NCI-H1048 (cell line): ENCODE measurements around the gene ELMOD3.
"Not testable (repeated sequence)": the region's sequence is repeated elsewhere in the genome, so short reads cannot be mapped to it uniquely, and the experiment has no call there.

ENCODE experiments used
- DNase-seq: peaks from one replicate; lab custom pipeline; 2025; lab: John Stamatoyannopoulos, UW

The ELMOD3 gene

GRCh38 chr2:85329181-85329651 is 25.4 kb upstream of the ELMOD3 start:
- DNase-seq, result no peak

GRCh38 chr2:85329701-85330100 is 24.9 kb upstream of the ELMOD3 start:
- DNase-seq, result not testable (repeated sequence)

DNA sequence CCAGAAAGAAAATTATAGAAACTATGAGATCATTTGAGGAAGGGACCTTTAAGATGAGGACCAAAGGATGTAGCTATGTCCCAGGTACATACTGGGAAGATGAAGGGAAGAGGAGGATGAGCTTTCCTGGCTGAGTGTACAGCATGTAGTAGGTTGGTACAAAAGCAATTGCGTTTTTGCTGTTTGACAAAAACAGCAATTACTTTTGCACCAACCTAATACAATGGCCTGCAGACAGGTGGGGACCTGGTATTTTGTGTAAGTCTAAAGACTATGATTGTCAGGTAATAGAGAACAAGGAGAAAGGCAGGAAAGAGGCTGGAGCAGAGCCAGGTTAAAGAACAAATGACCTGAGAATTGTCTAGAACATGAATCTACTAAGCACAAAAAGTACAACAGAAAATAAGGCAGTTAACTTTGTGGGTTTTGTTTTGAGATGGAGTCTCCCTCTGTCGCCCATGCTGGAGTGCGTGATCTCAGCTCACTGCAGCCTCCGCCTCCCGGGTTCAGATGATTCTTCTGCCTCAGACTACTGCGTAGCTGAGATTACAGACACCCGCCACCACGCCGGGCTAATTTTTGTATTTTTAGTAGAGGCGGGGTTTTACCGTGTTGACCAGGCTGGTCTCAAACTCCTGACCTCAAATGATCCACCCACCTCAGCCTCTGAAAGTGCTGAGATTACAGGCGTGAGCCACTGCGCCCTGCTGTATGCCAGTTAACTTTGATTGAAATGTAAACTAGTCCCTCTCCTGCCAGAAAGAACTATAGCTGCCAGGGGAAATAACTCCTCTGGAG is 23.5 kb upstream of the ELMOD3 start:
- no peak for DNase-seq

GRCh38 chr2:85333877-85334276 is 20.7 kb upstream of the ELMOD3 start:
- DNase-seq, result not testable (repeated sequence)

DNA sequence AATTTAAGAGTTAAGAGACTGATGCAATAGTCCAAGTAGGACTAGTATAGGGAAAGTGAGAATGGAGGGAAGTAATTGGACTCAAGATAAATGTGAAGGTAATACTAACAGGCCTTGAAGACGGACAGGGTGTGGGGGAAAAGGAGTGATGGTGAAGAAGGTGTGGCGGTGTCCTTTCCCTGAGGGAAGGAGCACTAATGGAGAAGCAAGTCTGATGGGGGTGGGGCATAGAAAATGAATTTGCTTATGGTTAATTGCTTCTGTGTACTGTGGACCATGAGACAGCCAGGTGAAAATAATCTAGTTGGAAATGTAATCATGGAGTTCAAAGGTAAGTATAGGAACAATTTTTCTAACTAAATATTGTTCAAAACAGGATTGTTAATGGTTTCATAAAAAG is 19.6 kb upstream of the ELMOD3 start:
- no peak for DNase-seq

- DNase-seq, result no peak
Observed at GRCh38 chr2:85340034-85340892, 14.3 kb upstream of the ELMOD3 start.

GRCh38 chr2:85341269-85342029 is 13.1 kb upstream of the ELMOD3 start:
- no peak for DNase-seq

DNA sequence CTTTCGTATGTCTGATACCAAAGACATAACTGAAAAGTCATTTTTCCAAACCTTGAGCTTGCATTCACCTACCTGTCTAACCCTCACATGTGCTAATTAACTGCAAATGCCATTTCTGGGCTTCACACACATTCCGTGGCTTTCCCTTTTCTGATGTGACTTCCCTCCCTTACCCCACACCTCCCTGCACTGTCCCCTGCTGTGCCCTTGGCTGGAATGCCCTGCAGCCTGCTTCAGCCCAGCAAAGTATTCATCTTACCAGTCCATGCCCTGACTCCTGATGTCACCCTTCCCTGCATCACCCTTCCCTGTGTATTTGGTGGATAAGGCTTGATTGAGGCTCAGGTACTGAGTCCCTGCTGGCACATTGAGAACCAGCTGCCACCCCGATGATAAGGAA is 12.4 kb upstream of the ELMOD3 start:
- DNase-seq, result no peak

- DNase-seq, result not testable (repeated sequence)
Observed at GRCh38 chr2:85343207-85343895, 11.2 kb upstream of the ELMOD3 start.

DNA sequence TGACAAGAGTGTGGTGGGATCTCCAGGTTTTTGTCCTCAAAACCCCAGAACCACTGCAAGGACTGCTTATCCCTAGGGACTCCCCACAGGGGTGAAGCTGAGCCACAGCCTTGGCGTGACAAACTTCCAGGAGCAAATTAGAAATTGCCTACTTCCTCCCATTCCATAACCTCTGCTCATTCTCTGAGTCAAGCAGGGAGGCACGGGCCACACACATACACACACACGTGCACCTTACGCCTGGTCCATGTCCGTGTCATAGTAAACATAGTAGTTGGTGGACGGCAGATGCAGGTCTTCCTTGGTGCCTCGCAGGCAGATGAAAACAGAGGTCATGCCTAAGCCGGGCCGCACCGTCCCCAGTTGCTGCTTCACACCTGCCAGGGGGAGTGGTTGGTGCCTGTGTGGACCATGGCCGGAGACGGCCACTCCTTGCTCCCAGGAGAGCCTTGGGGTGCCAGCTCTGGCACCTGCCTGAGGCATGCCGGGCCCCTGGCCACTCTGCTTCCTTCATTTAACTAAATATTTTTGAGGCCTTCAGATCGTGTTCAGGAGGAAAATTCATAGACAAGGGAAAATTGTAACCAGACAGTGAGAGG is 10.1 kb upstream of the ELMOD3 start:
- DNase-seq, result no peak

GRCh38 chr2:85347599-85347998 is 7.0 kb upstream of the ELMOD3 start:
- no peak for DNase-seq

DNA sequence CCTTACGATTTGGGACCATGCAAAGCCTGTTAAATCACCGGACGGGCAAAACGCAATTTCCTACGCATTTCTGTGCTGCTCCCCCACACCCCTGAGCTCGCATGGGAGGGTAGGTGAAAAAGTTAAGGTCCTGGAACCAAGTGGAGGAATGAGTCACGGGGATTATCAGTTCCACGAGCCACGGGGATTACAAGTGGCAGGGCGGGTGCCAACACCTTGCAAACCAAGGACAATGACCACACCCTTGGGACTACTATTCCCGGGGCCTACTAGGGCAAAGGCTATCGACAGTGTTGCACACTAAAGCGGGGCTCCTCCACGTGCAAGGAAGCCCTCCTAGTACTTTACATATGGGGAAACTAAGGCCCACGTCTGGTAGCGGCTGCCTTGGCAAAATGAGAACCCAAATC is 688 bp upstream of the ELMOD3 start:
- no peak for DNase-seq

GRCh38 chr2:85355073-85355410 is 473 bp downstream of the ELMOD3 start:
- no peak for DNase-seq

- DNase-seq, result no peak
Observed at GRCh38 chr2:85355521-85355920, 952 bp downstream of the ELMOD3 start.

DNA sequence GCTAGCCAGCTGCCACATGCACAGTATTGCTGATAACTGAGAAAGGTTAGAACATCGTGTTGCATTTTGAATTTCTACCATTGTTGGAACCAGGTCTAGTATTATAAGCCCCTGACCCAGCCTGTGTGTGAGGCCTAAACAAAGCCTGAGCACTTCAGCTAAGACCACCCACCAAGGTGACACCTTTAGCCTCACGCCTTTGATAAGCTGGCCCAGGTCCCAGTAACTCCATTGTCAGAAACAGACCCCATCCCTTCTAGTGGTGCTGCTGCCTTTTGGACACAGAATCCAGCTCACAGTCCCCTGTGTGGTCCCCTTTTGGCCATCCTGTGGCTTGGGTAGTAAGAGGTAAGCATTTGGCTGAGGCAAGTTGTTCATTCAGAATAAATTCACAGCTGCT is 1.6 kb downstream of the ELMOD3 start:
- DNase-seq, result no peak

DNA sequence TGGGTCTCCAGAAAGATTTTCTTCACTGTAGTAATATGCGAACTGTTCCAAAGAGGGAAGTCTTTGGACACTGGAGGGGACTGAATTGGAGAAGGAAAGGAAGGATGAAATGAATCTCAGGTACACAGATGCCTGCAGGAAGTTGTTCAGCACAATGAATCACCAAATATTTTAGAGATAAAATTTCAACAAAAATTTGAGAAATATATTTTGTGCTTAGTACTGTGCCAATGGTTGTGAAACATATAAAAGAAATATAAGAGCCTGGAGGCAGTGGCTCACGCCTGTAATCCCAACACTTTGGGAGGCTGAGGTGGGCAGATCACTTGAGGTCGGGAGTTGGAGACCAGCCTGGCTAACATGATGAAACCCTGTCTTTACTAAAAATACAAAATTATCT is 3.2 kb downstream of the ELMOD3 start:
- DNase-seq, result no peak

GRCh38 chr2:85362653-85363387 is 8.3 kb downstream of the ELMOD3 start:
- DNase-seq, result not testable (repeated sequence)

DNA sequence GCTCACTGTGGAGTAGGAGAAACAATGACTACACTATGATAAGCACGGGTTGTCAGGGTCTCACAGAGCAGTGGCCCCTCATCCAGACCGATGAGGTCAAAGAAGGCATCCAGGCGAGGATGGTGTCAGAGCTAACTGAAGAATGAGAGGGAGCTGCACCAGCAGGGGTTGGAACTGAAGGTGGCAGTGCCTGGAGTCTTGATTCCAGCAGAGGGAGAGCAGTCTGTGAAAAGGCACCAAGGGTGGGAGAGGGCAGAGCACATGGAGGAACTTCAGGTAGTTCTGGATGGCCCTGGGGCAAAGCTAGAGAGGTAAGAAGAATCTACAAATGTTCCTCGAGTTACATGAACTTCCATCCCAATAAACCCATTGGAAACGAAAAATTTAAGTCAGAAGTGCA is 12.6 kb downstream of the ELMOD3 start:
- no peak for DNase-seq

DNA sequence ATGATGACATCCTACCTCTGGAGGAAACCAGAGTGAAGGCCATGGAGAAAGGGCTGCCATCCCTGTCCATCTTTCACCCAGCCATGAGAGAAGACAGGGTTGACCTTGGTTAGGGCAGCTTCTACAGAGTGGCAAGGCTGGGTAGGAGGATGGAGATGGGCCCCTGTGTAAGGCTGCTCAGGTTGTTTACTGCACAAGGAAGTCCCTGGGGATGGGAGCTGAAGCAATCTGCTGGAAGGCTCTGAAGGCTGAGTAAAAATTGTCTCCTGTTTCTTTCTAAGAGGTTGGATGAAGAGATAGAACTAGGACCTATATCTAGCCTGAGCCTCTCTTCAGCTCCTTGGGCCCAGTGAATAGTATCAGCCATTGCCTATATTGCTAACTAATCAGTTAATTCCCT is 14.4 kb downstream of the ELMOD3 start:
- DNase-seq, result no peak

- no peak for DNase-seq
Observed at GRCh38 chr2:85369500-85369899, 14.9 kb downstream of the ELMOD3 start.

DNA sequence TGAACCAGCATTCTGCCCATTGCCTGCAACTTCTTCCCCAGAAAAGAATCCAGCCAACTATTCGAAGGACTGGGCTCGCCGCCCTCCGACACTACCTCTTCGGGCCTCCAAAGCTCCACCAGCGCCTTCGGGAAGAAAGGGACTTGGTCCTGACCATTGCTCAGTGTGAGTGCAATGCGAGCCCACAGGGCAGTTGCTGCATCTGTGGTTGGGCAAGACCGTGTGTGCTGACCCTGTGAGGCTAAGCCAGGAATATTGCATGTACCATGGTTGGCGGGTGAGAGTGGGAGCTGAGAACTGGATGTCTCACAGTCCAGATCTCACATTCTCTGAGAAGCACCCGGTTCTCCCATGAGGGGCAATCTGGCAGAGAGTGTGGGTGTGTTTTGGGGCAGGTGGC is 16.5 kb downstream of the ELMOD3 start:
- DNase-seq, result no peak
